HUES48 (cell line): Measurements from ENCODE around the gene SERPINA10.

Experiments used
- H3K27ac ChIP-seq: one replicate; pipeline ENCODE4 v1.7.0; 2013; ENCODE audit warnings: low read depth, low read length, inconsistent platforms
- H3K27me3 ChIP-seq: 2 replicates; pipeline ENCODE4 v1.6.1; 2013; ENCODE audit warnings: mild to moderate bottlenecking, low read length; ENCODE audit not compliant: control insufficient read depth, insufficient read depth
- H3K36me3 ChIP-seq: 2 replicates; pipeline ENCODE4 v1.6.1; 2013; ENCODE audit warnings: low read length; ENCODE audit not compliant: control insufficient read depth, insufficient read depth
- H3K4me1 ChIP-seq: 2 replicates; pipeline ENCODE4 v1.6.1; 2013; ENCODE audit warnings: mild to moderate bottlenecking, low read length; ENCODE audit not compliant: control insufficient read depth, insufficient read depth
- H3K4me3 ChIP-seq: 2 replicates; pipeline ENCODE4 v1.5.1; 2013; ENCODE audit warnings: mild to moderate bottlenecking, low read depth, low read length
- H3K9ac ChIP-seq: 2 replicates; pipeline ENCODE4 v1.6.1; 2013; ENCODE audit warnings: mild to moderate bottlenecking, low read depth, low read length, moderate library complexity
- H3K9me3 ChIP-seq: 2 replicates; pipeline ENCODE4 v1.6.1; 2013; ENCODE audit warnings: low read length; ENCODE audit not compliant: control insufficient read depth, insufficient read depth

Gene SERPINA10, protein sequence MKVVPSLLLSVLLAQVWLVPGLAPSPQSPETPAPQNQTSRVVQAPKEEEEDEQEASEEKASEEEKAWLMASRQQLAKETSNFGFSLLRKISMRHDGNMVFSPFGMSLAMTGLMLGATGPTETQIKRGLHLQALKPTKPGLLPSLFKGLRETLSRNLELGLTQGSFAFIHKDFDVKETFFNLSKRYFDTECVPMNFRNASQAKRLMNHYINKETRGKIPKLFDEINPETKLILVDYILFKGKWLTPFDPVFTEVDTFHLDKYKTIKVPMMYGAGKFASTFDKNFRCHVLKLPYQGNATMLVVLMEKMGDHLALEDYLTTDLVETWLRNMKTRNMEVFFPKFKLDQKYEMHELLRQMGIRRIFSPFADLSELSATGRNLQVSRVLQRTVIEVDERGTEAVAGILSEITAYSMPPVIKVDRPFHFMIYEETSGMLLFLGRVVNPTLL

DNA sequence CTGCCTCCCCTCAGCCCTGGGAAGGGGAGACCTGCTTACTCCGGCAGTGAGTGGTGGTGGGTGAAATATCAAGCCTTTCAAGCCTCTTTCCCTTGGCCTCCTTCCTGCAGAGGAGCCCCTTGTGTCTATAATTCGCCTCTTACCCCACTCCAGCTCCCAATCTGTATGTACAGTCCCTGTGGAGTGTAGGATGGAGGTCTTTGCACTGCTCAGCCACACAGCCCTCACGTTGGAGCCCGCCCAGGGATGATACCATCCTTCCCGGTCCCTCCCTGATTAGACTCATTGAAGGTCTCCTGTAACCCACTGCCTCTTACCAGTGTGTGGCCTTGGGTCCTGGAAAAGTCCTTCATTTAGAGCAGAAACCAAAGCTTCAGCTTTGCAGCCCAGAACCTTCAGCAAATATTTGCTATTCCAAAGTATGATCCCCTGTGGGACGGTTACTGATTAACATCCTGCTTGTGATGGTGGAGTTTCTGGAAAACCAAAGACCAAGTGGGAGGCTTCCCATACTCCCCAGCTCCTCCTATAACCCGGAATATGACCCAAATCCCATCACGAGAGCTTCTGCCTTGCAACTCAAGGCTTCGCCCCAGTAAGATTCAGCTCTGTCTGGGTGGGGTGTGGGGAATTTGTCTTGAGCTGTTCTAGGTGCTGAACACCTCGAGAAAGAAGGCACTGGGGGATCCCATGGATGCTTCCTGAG is at the start of gene SERPINA10:
Gene SERPINA10, minus strand, starts transcription at position 397 of the 706 bp plus-strand sequence. CDS start 2,675 bp downstream, outside the sequence.
- H3K27me3 ChIP-seq, result no peaks in the 10 kb centered on the region
- H3K9me3 ChIP-seq, result no peaks in the 10 kb centered on the region
- peaks cover 6% of the 10 kb centered on the region for H3K4me1 ChIP-seq
- no peak within 1 kb of the TSS for H3K27ac ChIP-seq
- no peak within 1 kb of the TSS for H3K4me3 ChIP-seq
- H3K9ac ChIP-seq, result no peak within 1 kb of the TSS
- H3K36me3 ChIP-seq, result no peaks in the 10 kb centered on the region

DNA sequence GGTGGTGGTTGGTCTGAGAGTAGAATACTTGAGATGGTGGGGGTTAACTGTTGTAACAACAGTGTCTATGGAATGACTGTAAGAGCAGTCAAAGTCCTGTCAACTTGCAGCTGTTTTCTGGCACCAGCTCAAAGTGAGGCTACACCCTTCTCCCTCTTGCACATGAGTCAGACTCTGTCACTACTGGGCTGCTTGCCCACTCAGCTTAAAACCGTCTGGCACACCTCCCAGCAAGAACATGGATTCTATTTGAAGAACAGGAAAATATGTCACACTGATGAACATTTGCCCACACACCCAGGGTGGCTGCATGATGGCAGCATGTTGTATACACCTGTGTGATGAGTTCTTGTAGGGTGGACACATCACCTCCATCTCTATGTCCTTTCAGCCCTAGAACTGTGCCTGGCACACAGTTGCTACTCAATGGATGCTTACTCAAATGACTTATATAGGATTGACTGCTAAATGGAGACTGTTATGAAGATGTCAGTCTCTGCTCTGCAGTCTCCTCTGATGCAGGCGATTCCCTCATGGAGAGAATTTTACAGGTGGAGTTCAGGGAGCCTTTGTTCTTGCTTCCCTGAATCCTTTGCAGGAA is 49.4 kb upstream of the SERPINA10 start:
- no peaks in the 10 kb centered on the region for H3K4me1 ChIP-seq
- no peaks in the 10 kb centered on the region for H3K9me3 ChIP-seq
- no peak overlapping the region for H3K27ac ChIP-seq
- H3K9ac ChIP-seq, result no peak overlapping the region
- H3K27me3 ChIP-seq, result no peaks in the 10 kb centered on the region
- no peak overlapping the region for H3K4me3 ChIP-seq
- no peaks in the 10 kb centered on the region for H3K36me3 ChIP-seq

DNA sequence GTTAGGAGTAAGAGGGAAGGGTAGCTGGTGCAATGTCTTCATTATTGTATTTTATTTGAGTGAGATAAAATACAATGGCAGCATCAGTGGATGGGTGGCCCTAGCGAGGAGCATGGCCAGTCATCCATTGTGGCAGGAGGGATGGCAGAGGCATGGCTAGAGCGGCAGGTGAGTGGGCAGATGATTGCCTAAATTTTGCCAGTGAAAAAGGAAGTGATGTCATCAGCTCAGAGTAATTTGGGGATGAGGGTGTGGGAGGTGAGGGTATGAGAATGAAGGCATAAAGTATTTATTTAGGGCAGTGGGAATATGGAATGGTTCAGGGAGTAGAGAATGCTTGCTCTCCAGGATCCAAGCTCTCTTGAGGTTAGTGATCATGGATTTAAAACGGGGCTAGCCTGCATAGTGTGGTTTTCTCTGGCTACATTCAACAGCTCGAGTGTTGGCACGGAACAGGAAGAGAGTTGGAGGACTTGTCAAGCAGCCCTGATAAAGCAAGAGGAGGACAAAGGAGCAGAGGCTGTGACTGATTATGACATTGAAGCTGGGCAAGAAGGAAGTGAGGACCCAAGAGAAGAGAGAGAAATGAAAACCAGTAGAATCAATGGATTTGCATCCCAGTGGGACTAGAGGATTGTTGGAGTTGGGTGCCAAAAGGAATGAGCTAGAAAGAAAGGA is 48.7 kb upstream of the SERPINA10 start:
- no peaks in the 10 kb centered on the region for H3K4me1 ChIP-seq
- H3K27ac ChIP-seq, result no peak overlapping the region
- no peak overlapping the region for H3K9ac ChIP-seq
- no peaks in the 10 kb centered on the region for H3K27me3 ChIP-seq
- no peaks in the 10 kb centered on the region for H3K36me3 ChIP-seq
- no peaks in the 10 kb centered on the region for H3K9me3 ChIP-seq
- no peak overlapping the region for H3K4me3 ChIP-seq

DNA sequence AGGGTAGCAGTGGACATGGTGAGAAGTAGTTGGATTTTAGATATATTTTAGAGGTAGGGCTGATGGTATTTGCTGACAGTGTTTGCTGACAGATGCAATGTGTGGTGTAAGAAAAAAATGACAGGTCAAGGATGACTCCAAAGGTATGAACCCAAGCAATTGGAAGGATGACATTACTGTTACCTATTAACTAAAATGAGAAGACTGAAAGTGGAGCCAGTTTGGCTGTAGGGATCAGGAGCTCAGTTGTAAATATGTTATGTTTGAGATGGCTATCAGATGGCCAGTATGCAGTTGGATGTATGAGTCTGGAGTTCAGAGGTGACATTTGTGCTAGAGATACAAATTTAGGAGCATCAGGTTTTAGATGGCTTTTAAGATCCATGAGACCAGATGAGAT is 47.5 kb upstream of the SERPINA10 start:
- no peak overlapping the region for H3K4me3 ChIP-seq
- H3K4me1 ChIP-seq, result no peaks in the 10 kb centered on the region
- no peaks in the 10 kb centered on the region for H3K36me3 ChIP-seq
- no peak overlapping the region for H3K27ac ChIP-seq
- H3K27me3 ChIP-seq, result no peaks in the 10 kb centered on the region
- H3K9me3 ChIP-seq, result no peaks in the 10 kb centered on the region
- no peak overlapping the region for H3K9ac ChIP-seq

DNA sequence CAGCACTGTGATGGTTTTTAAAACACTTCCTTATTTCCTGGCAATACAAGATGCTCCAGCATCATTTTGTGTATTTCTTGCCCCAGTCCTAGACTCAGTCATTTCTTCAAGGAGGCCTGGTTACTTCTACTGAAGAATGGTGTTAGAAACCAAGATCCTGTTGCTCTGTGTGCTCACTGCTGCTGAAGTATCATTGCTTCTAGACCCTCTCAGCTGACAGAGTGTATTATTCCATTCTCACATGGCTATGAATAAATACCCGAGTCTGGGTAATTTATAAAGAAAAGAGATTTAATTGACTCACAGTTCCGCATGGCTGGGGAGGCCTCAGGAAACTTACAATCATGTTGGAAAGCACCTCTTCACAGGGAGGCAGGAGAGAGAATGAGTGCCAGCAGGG is 45.0 kb upstream of the SERPINA10 start:
- Histone ChIP-seq H3K9ac (no peak overlapping the region), H3K27ac (no peak overlapping the region), H3K9me3 (no peaks in the 10 kb centered on the region), H3K36me3 (no peaks in the 10 kb centered on the region), H3K4me1 (no peaks in the 10 kb centered on the region), H3K27me3 (no peaks in the 10 kb centered on the region), H3K4me3 (no peak overlapping the region)

DNA sequence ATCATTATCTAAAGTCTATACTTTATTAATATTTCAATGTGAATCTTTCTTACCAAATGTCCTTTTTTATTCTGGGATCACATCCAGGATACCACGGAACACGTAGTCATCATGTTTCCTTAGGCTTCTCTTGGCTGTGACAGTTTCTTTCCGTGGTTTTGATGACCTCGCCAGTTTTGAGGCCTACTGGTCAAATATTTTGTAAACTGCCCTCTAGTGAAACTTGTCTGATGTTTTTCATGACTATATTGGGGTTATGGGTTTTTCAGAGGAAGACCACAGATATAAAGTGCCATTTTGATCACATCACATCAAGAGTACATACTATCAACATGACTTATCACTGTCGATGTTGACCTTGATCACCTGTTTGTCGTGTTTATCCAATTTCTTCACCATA is 44.2 kb upstream of the SERPINA10 start:
- Histone ChIP-seq H3K4me1 (no peaks in the 10 kb centered on the region), H3K27ac (no peak overlapping the region), H3K9ac (no peak overlapping the region), H3K36me3 (no peaks in the 10 kb centered on the region), H3K27me3 (no peaks in the 10 kb centered on the region), H3K9me3 (no peaks in the 10 kb centered on the region), H3K4me3 (no peak overlapping the region)

DNA sequence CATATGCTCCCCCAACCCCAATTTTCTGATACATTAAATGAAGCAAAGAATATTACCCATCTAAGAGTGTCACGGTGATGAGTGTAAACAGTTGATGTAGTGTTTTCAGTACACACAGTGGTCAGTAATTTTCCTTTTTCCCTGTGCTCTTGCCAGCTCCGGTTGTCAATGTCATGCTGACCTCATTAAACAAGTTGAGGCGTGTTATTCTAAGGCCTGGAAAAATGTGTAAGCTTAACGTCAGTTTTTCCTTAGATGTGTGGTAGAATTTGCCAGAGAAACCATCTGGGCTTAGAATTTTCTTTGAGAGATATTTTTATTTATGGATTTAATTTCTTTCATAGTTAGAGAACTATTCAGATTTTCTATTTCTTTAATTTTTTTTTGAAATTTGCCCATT is 41.8 kb upstream of the SERPINA10 start:
- H3K4me3 ChIP-seq, result no peak overlapping the region
- no peaks in the 10 kb centered on the region for H3K4me1 ChIP-seq
- H3K9ac ChIP-seq, result no peak overlapping the region
- no peaks in the 10 kb centered on the region for H3K36me3 ChIP-seq
- H3K27me3 ChIP-seq, result no peaks in the 10 kb centered on the region
- no peak overlapping the region for H3K27ac ChIP-seq
- no peaks in the 10 kb centered on the region for H3K9me3 ChIP-seq

DNA sequence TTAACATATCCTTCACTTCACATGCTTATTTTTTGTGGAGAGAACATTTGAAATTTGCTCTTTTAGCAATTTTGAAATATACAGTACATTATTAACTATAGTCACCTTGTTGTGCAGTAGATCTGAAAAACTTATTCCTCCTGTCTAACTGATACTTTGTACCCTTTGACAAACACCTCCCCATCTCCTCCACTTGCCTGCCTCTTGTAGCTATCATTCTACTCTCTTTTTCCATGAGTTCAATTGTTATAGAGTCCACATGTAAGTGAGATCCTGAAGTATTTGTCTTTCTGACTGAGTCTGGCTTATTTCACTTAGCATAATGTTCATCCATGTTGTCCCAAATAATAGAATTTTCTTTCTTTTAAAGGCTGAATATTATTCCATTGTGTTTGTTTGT is 39.5 kb upstream of the SERPINA10 start:
- Histone ChIP-seq H3K36me3 (no peaks in the 10 kb centered on the region), H3K27ac (no peak overlapping the region), H3K9me3 (no peaks in the 10 kb centered on the region), H3K27me3 (no peaks in the 10 kb centered on the region), H3K4me3 (no peak overlapping the region), H3K4me1 (no peaks in the 10 kb centered on the region), H3K9ac (no peak overlapping the region)

DNA sequence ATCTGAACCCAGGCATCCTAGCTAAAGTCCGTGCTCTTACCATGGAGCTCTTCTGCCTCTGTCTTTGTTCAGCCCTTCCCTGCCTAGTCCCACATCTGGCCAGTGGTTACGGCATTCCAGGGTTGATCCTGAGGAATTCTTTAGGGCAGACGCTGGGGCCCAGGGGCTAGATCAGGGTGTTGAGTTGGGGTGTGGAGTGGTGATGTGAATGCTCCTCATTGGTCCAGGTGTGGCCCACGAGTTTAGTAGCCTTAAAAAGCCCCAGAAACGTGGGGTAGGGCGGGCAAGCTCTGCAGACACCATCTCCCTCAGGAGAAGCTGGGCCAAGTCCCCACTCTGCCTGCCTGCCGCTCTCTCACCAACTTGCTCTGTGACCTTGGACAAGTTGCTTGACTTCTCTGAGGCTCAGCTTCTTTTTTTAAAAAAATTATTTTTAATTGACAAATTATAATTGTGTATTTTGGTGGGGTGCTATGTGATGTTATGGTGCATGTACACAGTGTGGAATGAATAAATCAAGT is 39.1 kb upstream of the SERPINA10 start:
- H3K4me1 ChIP-seq, result no peaks in the 10 kb centered on the region
- H3K36me3 ChIP-seq, result no peaks in the 10 kb centered on the region
- no peak overlapping the region for H3K4me3 ChIP-seq
- H3K27me3 ChIP-seq, result no peaks in the 10 kb centered on the region
- no peaks in the 10 kb centered on the region for H3K9me3 ChIP-seq
- H3K9ac ChIP-seq, result no peak overlapping the region
- H3K27ac ChIP-seq, result no peak overlapping the region

DNA sequence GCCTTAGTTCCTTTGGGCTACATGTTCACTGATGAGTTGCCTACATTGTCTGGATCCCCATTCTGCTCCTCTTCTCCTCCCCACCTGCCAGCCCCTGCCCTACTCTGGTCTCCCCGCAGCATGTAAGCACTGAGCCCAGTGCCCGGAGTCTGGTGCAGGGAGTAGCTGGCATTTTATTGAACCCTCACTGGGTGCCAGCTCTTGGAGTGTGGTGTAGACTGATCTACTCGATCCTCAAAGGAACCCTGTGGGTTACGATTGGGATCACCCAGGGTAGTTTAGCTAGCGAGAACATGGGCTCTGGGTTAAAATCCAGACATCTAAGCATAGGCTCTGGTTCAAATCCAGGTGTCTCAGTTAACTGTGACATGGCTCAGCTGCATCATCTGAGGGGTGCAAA is 38.4 kb upstream of the SERPINA10 start:
- H3K27me3 ChIP-seq, result no peaks in the 10 kb centered on the region
- no peaks in the 10 kb centered on the region for H3K9me3 ChIP-seq
- no peak overlapping the region for H3K27ac ChIP-seq
- H3K36me3 ChIP-seq, result no peaks in the 10 kb centered on the region
- H3K4me3 ChIP-seq, result no peak overlapping the region
- no peak overlapping the region for H3K9ac ChIP-seq
- no peaks in the 10 kb centered on the region for H3K4me1 ChIP-seq
